Measurements from ENCODE around the gene TBC1D21.

TBC1D21 gene

DNA sequence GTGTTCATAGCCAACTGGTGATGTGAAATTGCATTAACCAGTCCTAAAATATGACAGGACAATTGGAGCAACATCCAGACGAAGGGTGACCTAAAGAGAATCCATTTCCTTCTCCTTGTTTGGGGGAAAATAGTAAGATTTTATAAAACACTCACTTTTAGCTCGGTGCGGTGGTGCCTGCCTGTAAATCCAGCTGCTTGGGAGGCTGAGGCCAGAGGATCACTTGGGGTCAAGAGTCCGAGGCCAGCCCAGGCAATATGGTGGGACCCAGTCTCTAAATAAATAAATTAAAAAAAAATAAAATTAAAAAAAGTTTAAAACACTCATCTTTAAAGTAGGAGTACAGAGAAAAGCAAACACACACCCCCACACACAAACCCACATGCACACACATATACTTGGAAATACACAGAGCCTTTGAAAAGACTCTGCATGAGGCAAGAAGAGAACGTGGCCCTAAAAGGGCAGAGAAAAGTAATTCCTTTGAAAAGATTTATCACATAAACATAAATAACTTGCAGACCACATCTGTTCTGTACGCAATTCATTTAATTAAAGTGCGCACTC is 38.7 kb downstream of the TBC1D21 start:
- no peak for DNase-seq

DNA sequence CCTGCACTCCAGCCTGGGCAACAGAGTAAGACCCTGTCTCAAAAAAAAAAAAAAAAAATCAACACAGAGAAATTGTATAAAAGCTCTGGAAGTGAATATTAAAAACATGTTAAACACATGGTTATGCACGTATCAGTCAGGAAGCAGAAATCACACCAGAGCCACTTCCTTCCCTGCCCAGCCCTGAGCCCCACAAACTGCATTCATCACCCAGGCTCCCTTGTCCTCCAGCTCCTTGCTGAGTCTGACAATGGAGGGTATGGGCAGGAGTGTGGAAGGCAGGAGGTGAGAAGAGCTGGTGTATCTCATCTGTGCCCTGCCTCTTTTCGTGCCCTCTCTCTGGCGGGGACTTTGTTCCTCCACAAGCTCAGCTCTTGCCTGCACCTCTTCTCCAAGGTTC is 40.8 kb downstream of the TBC1D21 start:
- DNase-seq: no peak

- DNase-seq: no peak
Measured at GRCh38 chr15:73915082-73915481, 41.7 kb downstream of the TBC1D21 start.

- DNase-seq: no peak
Measured at GRCh38 chr15:73918784-73919183, 45.4 kb downstream of the TBC1D21 start.

- DNase-seq: no peak
Measured at GRCh38 chr15:73919706-73920105, 46.3 kb downstream of the TBC1D21 start.

DNA sequence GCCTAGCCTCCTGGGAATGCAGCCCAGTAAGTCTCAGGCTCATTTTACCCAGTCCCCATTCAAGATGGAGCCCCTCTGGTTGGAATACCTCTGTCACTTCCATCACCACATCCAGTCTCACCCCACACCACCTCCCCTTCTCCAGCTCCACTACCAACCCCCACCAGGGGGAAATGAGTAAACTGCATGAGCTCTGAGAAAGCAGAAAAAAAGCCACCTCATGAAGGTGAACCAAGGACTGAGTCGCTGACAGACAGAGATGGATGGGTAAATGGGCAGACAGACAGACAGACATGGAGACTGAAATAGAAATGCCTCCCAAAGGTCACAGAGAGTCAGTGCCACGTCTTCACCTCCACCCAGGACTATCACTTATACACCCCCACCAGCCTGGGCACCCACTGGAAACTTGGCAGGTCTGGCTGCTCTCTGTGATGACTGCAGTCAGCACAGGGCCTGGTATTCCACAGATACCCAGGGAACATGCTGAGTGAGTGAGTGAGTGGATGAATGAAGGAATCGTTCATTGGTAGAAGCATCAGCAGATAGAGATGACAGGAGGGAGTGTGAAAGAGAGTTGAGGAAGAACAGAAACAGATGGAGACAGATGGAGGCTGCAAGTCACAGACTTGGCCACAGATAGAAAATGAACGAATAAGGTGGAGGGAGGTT is 48.0 kb downstream of the TBC1D21 start:
- peak; percentile 22 for DNase-seq

DNA sequence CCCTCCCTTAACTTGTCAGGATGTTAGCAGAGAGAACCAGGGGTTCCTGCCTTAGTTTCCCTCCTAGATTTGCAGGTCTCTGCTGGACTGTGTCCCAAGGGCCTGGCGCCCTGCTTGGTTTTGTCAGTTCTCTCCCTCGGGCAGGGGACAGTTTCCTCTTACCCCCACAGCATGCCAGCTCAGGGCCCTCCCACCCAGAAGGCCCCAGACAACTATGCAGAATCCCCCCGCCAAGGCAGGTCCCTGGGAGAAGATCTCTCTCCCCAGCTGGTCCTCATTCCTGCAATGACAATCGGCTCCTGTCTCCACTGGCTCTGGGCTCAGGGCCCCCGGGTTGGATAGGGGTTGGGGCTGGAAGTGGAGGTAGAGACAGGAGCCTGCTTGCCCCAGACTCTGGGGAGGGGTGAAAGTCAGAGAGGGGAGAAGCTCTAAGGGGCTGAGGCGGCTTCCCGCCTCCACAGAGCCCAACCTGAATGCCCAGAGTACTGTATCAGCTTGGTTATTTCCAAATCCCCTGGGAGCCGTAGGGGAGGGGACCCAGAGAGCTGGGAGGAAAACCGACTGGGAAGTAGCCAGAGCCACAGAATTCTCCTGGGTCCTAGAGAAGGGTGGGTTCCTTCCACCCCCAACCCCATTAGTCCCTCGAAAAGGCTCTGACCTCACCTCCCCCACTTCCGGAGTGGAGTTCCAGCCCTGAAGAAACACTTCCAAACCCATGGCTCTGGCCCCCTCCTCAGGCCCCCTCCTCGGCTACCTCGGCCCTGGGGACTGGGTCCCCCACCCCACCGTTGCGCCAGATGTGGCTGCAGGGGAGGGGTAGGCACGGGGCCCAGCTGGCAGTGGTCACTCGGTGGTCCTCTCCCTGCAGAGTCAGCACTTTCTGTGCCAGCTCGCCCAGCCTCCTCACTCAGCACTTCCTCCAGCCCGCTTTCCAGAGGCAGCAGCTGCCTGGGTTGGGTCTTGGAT is 49.1 kb downstream of the TBC1D21 start:
- DNase-seq: no peak

DNA sequence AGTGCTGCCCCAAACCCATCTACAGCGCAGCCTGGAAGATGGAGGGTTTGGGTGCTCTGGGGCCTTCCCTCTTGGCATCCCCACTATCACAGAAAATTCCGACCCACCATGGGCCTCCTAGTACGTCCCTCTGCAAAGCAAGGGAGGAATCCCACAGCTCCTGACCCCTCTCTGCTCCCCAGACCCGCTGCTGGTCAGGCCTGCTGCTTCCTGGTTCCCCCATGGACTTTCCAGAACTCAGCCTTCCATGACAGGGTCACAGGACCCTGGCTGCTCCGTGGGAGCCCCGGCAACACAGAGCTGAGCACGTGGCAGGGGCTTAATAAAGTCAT is 49.8 kb downstream of the TBC1D21 start:
- no peak for DNase-seq

DNA sequence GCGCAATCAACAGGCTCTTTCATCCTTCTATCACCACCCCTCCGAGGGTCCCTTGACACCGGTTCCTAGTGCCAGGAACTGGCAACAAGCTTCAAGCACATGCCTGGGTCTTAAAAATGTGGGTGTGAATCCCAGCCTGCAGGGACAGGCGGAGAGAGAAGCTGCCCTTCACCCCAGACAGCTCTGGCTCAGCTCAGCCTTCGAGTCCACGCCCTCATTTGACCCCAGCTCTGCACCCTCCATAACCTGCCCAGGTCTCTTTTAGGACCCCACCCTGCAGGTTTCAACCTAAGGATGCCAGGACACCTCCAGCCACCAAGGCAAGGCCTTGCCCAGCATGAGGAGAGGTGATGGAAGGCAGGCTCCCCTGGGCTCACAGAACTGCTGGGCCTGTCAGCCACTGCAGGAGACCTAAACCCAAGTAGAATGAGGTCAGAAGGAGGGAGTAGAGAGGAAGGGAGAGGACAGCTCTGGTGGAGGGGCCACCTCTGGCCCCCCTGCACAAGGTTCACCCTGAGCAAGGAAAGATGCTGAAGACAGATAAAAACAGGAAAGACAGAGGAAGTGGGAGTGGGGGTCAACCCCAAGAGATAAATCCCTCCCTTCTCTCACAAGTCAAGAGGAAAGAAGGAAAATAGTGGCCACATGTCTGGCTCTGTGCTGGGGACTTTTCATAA is 50.3 kb downstream of the TBC1D21 start:
- no peak for DNase-seq

DNA sequence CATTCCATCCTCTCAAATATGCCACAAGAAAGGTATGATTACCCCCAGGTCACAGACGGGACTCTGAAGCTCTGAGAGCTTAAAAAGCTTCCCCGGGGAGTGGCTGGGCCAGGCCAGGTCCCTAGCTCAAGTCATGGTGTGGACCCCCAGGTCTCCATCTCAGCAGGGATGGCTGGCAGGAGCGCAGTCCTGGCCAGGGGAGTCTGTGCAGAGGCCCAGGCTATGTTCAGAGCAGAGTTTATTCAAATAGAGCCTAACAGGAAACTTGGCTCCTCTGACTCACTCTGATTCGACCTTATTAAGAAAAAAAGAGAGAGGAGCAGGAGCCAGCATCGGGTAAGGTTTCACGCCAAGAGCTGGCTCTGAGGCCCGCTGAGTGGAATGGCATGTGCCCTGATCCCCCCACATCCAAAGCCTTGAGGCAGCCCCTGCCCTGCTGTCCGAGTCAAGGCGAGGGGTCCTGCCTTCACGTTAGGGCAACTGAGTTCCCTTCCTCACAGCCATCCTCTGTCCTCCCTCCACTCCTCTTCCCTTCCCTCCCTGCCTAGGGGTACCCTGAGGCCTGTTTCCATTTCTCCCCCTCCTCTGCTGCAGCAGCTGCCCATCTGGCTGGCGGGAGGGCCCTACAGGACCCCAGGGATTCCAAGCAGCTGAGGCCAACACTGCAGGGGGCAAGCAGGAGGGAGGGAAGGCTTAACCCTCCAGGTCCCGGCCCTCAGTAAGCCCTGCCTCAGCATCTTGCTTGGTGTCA is 51.0 kb downstream of the TBC1D21 start:
- DNase-seq: peak; percentile 40

GRCh38 chr15:73925848-73926218 is 52.5 kb downstream of the TBC1D21 start:
- DNase-seq: no peak

DNA sequence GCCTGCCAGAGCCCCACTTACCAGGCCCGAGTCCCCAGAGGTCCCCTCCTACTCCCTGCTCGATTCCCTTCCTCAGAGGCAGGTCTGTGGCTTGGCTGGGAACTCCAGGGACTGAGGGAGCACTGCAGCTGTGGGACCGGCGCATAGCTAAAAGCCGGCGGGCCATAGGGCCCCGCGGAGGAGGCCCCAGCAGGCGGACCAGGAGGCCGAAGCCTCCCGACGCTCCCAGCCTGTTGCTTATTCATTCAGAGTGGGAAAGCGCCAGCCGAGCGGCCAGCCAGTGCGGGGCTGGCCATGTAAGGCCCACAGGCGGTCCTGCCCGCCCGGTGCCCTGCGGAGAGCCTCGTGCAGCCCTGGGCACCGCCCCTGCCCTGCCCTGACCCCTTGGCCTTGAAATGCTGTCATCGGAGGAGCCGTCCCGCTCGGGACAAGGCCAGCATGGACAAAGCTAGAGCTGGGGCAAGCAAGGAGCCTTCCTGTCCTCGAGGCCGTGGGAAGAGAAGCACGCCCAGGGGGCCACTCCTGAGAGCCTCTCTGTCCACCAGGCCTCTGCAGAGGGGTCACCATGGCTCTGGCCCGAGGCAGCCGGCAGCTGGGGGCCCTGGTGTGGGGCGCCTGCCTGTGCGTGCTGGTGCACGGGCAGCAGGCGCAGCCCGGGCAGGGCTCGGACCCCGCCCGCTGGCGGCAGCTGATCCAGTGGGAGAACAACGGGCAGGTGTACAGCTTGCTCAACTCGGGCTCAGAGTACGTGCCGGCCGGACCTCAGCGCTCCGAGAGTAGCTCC is 53.0 kb downstream of the TBC1D21 start, which contains the start of gene LOXL1:
Gene LOXL1, plus strand, starts transcription at position 244 of the 784 bp plus-strand sequence. Its CDS starts 322 bp downstream, at position 566.
- no peak for DNase-seq

DNA sequence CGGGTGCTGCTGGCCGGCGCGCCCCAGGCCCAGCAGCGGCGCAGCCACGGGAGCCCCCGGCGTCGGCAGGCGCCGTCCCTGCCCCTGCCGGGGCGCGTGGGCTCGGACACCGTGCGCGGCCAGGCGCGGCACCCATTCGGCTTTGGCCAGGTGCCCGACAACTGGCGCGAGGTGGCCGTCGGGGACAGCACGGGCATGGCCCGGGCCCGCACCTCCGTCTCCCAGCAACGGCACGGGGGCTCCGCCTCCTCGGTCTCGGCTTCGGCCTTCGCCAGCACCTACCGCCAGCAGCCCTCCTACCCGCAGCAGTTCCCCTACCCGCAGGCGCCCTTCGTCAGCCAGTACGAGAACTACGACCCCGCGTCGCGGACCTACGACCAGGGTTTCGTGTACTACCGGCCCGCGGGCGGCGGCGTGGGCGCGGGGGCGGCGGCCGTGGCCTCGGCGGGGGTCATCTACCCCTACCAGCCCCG is 53.7 kb downstream of the TBC1D21 start:
- peak; percentile 61 for DNase-seq

DNA sequence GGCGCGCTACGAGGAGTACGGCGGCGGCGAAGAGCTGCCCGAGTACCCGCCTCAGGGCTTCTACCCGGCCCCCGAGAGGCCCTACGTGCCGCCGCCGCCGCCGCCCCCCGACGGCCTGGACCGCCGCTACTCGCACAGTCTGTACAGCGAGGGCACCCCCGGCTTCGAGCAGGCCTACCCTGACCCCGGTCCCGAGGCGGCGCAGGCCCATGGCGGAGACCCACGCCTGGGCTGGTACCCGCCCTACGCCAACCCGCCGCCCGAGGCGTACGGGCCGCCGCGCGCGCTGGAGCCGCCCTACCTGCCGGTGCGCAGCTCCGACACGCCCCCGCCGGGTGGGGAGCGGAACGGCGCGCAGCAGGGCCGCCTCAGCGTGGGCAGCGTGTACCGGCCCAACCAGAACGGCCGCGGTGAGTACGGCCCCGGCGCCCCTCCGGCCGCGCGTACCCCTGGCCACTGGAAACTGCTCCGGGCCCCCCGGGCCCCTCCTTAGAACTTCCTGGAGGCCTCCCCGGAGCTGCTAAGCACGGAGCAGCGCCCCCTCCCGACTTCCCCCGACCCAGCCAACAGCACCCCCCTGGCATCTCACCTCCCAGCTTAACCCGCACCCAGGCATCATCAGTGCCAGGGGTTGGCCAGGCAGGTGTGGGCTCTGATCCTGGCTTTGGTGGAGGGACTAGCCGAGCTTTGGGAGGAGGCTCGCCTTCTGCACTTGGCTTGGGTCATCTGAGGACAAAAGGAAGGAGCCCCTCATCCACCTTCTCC is 54.3 kb downstream of the TBC1D21 start:
- peak; percentile 85 for DNase-seq

DNA sequence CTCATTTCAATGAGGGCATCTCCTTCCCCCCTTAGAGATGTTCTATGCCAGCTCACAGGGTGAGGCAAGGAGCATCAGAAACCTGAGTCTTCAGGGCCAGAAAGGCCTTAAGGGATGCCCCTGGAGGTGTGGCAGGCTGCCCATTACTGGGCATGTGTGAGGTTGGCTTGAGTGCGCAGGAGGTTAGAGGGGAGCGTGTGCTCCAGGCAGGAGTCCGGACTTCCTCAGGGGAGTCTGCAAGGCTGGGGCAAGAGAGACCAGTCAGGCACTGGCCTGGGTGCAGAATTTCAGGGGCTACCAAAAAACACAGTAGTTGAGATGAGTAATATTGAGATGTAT is 54.8 kb downstream of the TBC1D21 start:
- no peak for DNase-seq

GRCh38 chr15:73928971-73929627 is 55.7 kb downstream of the TBC1D21 start:
- DNase-seq: no peak

DNA sequence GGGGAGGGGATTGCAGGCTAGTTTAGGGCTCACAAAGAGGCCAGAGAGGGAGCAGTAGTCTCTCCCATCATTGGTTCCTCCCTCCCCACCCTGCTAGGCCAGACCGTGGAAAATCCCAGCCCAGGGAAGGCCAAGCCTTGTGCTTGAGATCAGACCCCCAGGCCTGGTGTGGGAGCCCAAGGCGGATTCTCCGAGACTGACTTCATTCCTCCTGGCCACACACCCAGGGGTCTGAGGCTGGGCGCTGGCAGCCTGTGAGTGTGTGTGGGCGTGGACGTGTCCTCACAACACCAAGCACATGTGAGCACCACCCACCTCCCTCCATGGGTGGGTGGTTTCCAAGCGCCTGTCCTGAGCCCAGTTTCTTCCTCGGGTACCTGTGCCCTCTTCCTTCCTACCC is 57.0 kb downstream of the TBC1D21 start:
- DNase-seq: no peak

- DNase-seq: no peak
Measured at GRCh38 chr15:73930790-73931281, 57.5 kb downstream of the TBC1D21 start.

DNA sequence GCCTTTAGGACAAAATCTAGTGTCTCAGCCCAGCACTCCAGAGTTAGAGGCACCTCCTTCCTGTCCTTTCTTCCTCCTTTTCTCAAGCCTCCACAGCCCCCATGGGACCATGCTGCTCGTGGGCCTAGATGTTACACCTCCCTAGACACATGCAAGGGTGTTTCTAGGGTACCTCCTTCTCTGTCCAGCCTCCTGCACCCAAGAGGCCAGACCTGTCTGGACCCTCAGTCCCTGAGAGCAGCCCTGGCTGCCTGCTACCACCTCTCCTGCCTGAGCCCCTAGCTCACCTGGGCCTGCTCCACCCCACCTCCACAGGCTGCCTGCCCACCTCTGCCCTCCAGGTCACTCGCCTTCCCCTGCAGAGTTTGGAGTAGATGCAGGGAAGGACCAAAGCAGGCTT is 58.1 kb downstream of the TBC1D21 start:
- DNase-seq: no peak
